SK-N-MC (cell line): ENCODE results near the gene FOXP1.

Source experiments
- EZH2 ChIP-seq: fragments of 200-600 bp; sonication (generic); IDR thresholded peaks from one replicate; pipeline ENCODE4 v1.6.1; 2017; ENCODE audit warnings: antibody characterized with exemption
- FOXP2 ChIP-seq: optimal IDR thresholded peaks from 2 replicates; pipeline ENCODE3; 2011; ENCODE audit warnings: mild to moderate bottlenecking, moderate library complexity; ENCODE audit not compliant: insufficient read depth; ENCODE audit errors: extremely low read length, control extremely low read depth
- POLR2AphosphoS5 ChIP-seq: IDR thresholded peaks from 2 replicates; pipeline ENCODE4 v1.6.1; 2012; ENCODE audit warnings: mild to moderate bottlenecking, low read depth, low read length, borderline replicate concordance

GRCh38 chr3:71476950-71477349, 106.6 kb downstream of the FOXP1 start:
- TF ChIP-seq EZH2 (no peak), POLR2AphosphoS5 (no peak), FOXP2 (no peak)
